Smooth muscle cell of the umbilical artery (primary cell): ENCODE results near the gene KDM4D. TPM values are rescaled to one million over a fixed set of nuclear protein-coding genes. Genes with fewer than 3 reads are reported as not detected.

ENCODE experiments used
- total RNA-seq: library from RNA; depleted of rRNA; stranded (reverse); fragments of >200 nt; gene quantifications from 2 replicates; pipeline ENCODE4 v1.2.3, GENCODE V29; 2014

Gene KDM4D
- 0.30 and 0.74 TPM in 2 replicates for total RNA-seq

GRCh38 chr11:94973099-94973968, at the start of gene KDM4D, which contains the start of gene CWC15:
Gene KDM4D, plus strand, starts transcription at chr11:94973709. Its CDS starts 23,664 bp downstream, at chr11:94997373.
Gene CWC15, minus strand, starts transcription at chr11:94973556. Its CDS starts 1,371 bp downstream, at chr11:94972185.

GRCh38 chr11:95024958-95025357, 51.4 kb downstream of the KDM4D start, which contains the start of gene KDM4E:
Gene KDM4E, plus strand, starts transcription at chr11:95025258. Its CDS starts 300 bp downstream, at chr11:95025558.

Other genes with a start within 250 kb of the KDM4D start
- 38.6 and 77.3 TPM in 2 replicates for gene AMOTL1, start 205.4 kb upstream of the KDM4D start, total RNA-seq
- 27.6 and 46.3 TPM in 2 replicates for gene CWC15, start 153 bp upstream of the KDM4D start, total RNA-seq
- not detected in 2 replicates for gene KDM4E, start 51.5 kb downstream of the KDM4D start, total RNA-seq
- gene KDM4F, start 75.7 kb downstream of the KDM4D start, total RNA-seq, result not detected in 2 replicates
- gene SRSF8, start 93.2 kb downstream of the KDM4D start, total RNA-seq, result 16.0 and 22.2 TPM in 2 replicates
- 79.0 and 98.1 TPM in 2 replicates for gene ENDOD1, start 116.1 kb downstream of the KDM4D start, total RNA-seq